ENCODE data around the gene LHFPL3. TPM values are rescaled to one million over a fixed set of nuclear protein-coding genes. Genes with fewer than 3 reads are reported as not detected.

The LHFPL3 gene
- total and polyA plus RNA-seq, 2 of the 13 experiments (the other 11 are each of a cell fraction or from before 2014, with no cell fraction given), result not detected

GRCh38 chr7:104656467-104656866, 328.1 kb downstream of the LHFPL3 start (continued):
- TF ChIP-seq ZNF768 (CRISPR knock-in tag; IDR thresholded peaks at IDR 0.05), result no peak
- TF ChIP-seq TRAFD1 (CRISPR knock-in tag; IDR thresholded peaks at IDR 0.05; ENCODE audit: borderline replicate concordance), result no peak
- TF ChIP-seq ZNF143 (CRISPR knock-in tag; IDR thresholded peaks at IDR 0.05), result no peak
- TF ChIP-seq FOXP1 (IDR thresholded peaks at IDR 0.05), result no peak
- TF ChIP-seq FOXP1 (CRISPR knock-in tag; IDR thresholded peaks at IDR 0.05), result no peak
- no peak for TF ChIP-seq RNF219 (CRISPR knock-in tag; IDR thresholded peaks at IDR 0.05)
- TF ChIP-seq AFF4 (CRISPR knock-in tag; IDR thresholded peaks at IDR 0.05), result no peak
- no peak for TF ChIP-seq BRF2 (CRISPR knock-in tag; IDR thresholded peaks at IDR 0.05)
